IPS-NIHi11 (cell line): ENCODE data around the gene NDUFAF8.

Experiments used
- DNase-seq: peaks from one replicate; pipeline ENCODE4 v3.0.0; 2012; ENCODE audit warnings: mixed read lengths, low spot score

NDUFAF8 gene

DNA sequence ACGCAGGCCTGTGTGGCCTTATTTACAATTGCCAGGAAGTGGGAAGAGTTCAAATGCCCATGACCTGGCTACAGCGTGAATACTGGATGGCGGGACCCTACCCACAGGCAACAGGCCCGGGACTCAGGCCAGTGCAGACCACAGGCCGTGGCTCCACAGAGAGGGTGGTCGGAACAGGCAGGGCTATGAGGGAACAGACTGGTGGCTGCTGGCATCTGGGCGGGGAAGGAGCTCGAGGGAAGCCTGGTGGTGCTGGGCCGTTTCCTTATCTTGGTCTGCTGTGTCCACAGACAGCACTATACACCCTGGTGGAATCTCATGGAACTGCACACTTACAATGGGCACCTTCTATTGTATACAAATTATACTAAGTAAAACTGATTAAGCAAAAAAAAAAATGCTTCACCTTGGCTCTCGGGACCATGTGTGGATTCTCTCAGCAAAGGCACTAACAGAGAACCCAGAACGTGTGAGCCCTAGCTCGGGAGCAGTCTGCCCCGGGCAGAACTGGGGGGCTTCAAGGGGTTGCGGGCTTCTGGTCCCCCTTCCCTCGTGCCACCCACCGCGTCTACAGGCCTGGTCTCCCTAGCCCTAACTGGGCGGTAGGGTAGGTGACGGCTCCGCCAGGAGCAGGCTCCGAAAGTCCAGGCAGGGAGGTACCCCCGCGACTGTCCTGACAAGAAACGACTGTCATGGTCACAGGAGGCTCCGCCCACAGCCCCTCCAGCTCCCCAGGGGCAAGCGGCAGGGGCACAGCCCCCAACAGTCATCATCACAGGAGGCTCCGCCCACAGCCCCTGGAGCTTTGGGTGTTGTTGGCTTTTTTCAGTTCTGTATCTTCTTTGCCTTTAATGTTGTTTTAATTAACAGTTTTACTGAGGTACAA, 38.2 kb upstream of the NDUFAF8 start:
- peak; percentile 79 for DNase-seq

- no peak for DNase-seq
Observed at GRCh38 chr17:81202318-81202717, 36.8 kb upstream of the NDUFAF8 start.

DNA sequence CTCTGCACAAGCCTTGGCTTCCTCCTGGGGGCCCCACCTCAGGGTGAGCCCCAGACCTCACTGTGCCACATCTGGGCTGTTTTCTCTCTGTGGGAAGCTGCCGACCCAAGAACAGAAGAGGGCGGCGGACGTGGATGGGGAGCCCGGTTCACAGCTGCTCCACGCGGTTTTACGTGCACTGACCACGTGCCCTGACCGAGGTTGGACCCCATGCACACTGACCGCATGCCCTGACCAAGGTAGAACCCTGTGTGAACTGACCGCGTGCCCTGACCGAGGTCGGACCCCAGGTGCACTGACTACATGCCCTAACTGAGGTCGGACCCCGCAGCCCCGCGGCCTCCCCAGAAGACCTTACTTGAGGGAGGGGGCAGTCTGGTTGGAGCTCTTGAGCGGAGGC, 36.0 kb upstream of the NDUFAF8 start:
- no peak for DNase-seq

DNA sequence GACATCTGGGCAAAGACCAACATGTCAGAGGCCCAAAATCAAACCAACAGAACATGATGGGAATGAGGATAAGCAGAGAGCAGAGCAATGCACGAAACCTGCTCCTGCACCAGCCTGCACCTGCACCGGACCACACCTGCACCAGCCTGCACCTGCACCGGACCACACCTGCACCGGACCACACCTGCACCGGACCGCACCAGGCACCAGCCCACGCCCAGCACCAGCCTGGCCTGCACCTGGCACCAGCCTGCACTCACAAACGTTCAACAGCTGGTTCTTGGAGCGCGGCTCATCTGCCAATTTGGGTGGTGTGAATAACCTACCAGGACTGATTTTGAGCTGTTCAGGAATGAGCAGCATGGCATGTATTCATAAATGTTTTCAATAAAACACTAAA, 34.5 kb upstream of the NDUFAF8 start:
- DNase-seq: no peak

DNA sequence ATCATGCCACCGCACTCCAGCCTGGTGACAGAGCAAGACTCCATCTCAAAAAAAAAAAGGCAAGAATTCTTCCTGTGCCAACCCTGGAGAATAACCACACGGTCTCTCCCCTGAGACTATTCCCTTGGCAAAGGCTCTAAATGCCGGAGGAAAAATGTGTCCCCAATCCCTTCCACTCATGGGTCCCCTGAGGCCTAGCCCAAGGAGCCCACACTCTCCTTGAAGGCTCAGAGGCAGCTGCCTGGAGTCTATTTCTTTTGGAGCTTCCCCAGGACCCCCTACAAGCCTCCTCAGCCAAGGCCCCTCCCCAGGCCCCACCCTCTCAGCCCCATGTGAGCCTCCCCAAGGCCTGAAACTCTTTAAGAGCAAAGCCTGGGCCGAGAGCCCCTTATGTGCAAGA, 33.0 kb upstream of the NDUFAF8 start:
- no peak for DNase-seq

GRCh38 chr17:81206657-81207056, 32.5 kb upstream of the NDUFAF8 start:
- DNase-seq: no peak

- no peak for DNase-seq
Observed at GRCh38 chr17:81207610-81208581, 31.2 kb upstream of the NDUFAF8 start.

- no peak for DNase-seq
Observed at GRCh38 chr17:81208651-81209050, 30.5 kb upstream of the NDUFAF8 start.

GRCh38 chr17:81209141-81209540, 30.0 kb upstream of the NDUFAF8 start:
- DNase-seq: no peak

DNA sequence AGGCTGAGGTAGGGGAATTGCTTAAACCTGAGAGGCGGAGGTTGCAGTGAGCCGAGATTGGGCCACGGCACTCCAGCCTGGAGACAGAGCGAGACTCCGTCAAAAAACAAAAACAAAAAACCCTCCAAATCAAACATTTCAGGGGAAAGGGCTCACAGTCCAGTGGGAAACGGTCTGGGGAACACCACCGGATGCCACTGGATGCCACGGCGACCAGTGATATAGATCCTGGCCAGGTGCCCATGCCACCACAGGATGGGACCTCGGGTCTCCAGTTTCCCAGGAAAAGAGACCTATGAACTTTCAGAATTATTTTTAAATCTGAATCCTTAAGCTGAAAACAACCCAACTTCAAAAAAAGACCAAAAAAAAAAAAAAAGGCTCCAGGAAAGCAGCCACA, 28.7 kb upstream of the NDUFAF8 start:
- DNase-seq: no peak

DNA sequence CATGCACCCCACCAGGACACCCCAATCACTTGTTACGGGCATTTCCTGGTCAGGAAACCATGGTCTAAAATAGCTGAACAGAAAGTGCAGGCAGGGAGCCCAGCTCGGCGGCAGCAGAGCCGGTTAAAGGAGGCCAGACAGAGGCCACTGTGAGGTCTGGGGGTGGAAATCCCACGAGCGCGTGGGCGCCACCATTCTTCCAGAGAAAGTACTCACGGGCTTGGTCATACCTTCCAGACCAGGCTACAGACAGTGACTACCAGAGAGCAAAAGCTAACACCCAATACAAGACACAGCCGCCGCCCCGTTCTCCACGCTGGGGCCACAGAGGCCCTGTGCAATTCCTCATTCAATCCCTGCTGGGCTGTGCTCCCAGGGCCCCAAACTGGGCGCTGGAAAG, 28.2 kb upstream of the NDUFAF8 start:
- no peak for DNase-seq

GRCh38 chr17:81212365-81212764, 26.8 kb upstream of the NDUFAF8 start:
- no peak for DNase-seq

- no peak for DNase-seq
Observed at GRCh38 chr17:81213978-81214377, 25.1 kb upstream of the NDUFAF8 start.

DNA sequence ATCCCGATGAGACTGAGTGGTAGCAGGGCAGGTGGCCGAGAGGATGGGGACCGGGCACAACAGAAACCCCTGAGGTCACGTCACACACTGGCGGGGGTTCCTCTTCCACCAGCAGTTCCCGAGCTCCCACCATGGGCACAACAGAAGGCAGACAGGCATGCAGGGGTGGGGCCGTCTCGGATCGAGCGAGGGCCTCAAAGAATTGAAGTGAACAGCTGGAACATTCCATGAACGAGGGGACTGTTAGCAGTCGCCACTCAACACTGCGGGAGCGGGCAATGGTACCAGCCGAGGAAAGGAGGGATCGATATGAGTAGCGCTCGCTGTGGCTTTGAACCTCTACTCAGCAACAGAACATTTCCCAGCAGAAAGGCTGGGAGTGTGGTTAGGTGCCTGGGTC, 21.6 kb upstream of the NDUFAF8 start:
- no peak for DNase-seq

DNA sequence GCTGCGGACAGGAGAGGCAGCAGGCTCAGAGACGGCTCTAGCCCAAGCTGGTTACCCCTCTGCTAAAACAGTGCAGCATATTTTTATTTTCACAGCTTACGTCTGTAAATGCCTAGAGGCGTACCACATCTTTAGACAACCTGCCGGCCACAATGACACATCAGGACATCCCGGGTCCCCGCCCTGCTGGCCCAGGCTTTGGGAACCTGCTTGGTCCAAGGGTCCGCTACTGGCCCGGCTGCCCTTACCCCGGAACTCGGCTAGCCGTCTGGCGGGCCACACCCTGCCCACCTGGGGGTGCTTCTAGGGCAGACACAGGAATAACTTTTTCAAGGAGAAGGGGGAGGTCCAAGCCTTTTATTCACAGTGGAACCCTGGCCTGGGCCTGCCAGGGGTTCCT, 20.7 kb upstream of the NDUFAF8 start:
- no peak for DNase-seq

GRCh38 chr17:81218991-81219390, 20.1 kb upstream of the NDUFAF8 start:
- no peak for DNase-seq

DNA sequence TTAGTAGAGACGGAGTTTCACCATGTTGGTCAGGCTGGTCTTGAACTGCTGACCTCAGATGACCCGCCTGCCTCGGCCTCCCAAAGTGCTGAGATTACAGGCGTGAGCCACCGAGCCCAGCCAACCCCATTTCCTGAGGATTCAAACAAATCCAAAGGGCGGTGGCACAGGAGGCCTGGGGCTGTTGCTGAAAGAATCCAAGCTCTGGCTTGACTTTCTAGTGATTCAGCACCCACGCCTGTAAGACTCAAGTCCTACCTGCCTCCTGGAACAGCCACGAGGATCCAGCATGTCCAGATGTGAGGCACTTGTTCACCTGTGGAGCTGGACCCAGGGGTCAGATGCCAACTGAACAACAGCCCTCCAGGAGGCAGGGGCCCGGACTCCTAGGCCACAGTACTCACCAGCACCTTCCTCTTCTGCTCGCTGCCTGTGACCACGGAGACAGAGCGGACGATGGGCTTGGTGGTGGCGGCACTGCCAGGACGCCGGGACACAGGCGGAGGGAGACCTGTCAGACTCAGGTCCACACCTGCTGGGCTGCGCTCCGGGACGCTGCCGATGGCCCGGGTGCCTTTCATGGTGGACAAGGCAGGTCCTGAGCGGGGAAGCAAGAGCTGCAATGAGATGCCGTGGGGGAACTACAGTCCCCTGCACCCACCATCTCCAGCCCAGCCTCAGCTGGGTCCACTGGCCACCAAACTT, 19.5 kb upstream of the NDUFAF8 start:
- no peak for DNase-seq

GRCh38 chr17:81221371-81221841, 17.7 kb upstream of the NDUFAF8 start:
- no peak for DNase-seq

- no peak for DNase-seq
Observed at GRCh38 chr17:81221842-81222619, 17.1 kb upstream of the NDUFAF8 start.

DNA sequence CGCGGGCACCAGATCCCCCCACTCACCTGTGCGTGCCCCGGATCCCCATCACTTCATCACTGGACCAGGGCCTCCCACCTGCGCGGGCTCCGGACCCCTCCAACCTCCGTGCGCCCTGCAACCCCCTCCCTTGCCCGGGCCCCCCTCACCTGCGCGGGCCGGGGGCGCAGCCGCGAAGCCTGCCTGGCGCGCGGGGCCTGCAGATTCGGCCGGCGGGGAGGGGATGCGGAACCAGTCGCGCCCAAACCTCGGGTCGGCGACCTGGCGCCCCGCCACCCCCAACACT, 16.6 kb upstream of the NDUFAF8 start:
- DNase-seq: no peak

GRCh38 chr17:81222906-81223761, 16.0 kb upstream of the NDUFAF8 start, which contains the start of gene CEP131:
Gene CEP131 (minus strand): TSS chr17:81222965. CDS start chr17:81220056, 2,909 bp downstream.
- peak; percentile 100 for DNase-seq
